Erythroblast (primary cell): Measurements from ENCODE around the gene DNAI1.

ENCODE experiments used
- GATA1 ChIP-seq: IDR thresholded peaks from 2 replicates; pipeline ENCODE4 v1.6.1; 2011; ENCODE audit warnings: low read depth, mild to moderate bottlenecking, control low read depth, low read length, moderate library complexity
- POLR2A ChIP-seq: IDR thresholded peaks from 2 replicates; pipeline ENCODE4 v1.6.1; 2011; ENCODE audit warnings: mild to moderate bottlenecking, low read length

DNA sequence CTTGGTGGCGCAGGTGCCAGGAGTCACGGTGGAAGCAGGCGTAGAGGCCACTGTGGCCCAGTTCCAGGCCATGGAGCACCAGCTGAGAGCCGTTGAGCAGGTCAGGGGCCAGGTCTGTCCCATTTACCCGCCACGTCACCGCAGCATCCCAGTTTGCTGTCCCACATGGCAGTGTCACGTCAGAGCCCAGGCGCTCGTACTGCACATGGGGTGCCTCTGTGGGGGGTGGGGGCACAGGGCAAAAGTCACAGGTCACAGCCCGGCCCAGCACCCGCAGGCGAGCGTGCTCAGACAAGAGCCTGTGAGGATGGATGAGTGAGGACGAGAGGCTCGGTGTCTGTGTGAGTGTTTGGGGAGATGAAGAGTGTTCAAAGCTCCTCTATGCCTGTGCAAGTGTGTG lies 106.0 kb downstream of the DNAI1 start:
- no peak for TF ChIP-seq POLR2A
- no peak for TF ChIP-seq GATA1
